Erythroblast (primary cell): ENCODE results near the gene GRK6.

Experiments
- GATA1 ChIP-seq: IDR thresholded peaks from 2 replicates; pipeline ENCODE4 v1.6.1; 2011; ENCODE audit warnings: low read depth, mild to moderate bottlenecking, control low read depth, low read length, moderate library complexity
- POLR2A ChIP-seq: IDR thresholded peaks from 2 replicates; pipeline ENCODE4 v1.6.1; 2011; ENCODE audit warnings: mild to moderate bottlenecking, low read length

DNA sequence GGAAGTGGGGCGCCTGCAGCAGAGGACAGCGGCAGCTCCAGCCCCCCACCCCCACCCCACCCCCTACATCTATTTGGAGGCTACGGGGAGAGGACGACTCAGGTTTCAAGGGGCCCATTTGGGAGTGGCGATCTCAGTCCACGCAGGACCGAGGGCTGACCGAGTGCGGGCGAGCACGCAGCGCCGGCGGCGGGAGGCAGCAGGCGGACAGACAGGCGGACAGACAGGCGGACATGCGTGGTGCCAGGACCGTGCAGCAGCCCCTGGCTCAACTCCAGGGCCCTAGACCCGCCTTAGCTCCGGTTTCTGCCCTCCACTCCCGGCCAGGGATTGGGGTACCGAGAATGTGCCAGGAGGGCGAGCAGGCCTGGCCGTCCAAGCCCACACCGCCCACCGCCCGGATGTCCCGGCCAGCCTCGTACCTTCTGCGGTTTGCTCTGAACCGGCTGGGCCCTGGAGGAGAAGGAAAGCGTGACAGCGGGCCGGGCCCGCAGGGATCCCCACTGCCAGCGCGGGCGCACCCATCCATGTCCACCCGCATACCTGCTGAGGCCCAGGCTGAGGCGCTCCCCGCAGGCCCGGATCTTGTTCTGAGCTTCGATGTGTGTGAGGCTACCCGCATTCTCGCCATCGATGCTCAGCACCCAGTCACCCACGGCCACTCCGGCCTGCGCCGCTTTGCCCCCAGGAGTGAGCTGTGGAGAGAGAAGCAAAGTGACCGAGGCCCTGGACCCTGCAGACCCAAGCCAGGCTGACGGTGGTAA lies 65.7 kb downstream of the GRK6 start:
- no peak for TF ChIP-seq GATA1
- no peak for TF ChIP-seq POLR2A
